ENCODE data around the gene ENOX1. TPM values are rescaled to one million over a fixed set of nuclear protein-coding genes. Genes with fewer than 3 reads are reported as not detected.

Gene ENOX1
- total RNA-seq, 2 experiments from 2014 or later: 0.09 TPM

GRCh38 chr13:43272851-43273250, 513.9 kb downstream of the ENOX1 start:
- no peaks in the 10 kb centered on the region for H3K4me1 Mint-ChIP-seq (ENCODE audit: low read depth)
- CTCF ChIA-PET: no interaction called here
- H3K9me3 Mint-ChIP-seq: no peaks in the 10 kb centered on the region
- DNase-seq (no peak), ATAC-seq (no peak)
- no peak overlapping the region for H3K4me3 Mint-ChIP-seq
- H3K27me3 Mint-ChIP-seq: peaks cover 3% of the 10 kb centered on the region
- intact Hi-C loops (cut with micrococcal nuclease): no loop called here
- TF ChIP-seq, protein P1, sequence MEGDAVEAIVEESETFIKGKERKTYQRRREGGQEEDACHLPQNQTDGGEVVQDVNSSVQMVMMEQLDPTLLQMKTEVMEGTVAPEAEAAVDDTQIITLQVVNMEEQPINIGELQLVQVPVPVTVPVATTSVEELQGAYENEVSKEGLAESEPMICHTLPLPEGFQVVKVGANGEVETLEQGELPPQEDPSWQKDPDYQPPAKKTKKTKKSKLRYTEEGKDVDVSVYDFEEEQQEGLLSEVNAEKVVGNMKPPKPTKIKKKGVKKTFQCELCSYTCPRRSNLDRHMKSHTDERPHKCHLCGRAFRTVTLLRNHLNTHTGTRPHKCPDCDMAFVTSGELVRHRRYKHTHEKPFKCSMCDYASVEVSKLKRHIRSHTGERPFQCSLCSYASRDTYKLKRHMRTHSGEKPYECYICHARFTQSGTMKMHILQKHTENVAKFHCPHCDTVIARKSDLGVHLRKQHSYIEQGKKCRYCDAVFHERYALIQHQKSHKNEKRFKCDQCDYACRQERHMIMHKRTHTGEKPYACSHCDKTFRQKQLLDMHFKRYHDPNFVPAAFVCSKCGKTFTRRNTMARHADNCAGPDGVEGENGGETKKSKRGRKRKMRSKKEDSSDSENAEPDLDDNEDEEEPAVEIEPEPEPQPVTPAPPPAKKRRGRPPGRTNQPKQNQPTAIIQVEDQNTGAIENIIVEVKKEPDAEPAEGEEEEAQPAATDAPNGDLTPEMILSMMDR (IDR thresholded peaks at IDR 0.05): no peak
- H3K36me3 Mint-ChIP-seq (ENCODE audit: low read depth): no peaks in the 10 kb centered on the region
- POLR2A ChIA-PET: no interaction called here
- no peak overlapping the region for H3K27ac Mint-ChIP-seq

DNA sequence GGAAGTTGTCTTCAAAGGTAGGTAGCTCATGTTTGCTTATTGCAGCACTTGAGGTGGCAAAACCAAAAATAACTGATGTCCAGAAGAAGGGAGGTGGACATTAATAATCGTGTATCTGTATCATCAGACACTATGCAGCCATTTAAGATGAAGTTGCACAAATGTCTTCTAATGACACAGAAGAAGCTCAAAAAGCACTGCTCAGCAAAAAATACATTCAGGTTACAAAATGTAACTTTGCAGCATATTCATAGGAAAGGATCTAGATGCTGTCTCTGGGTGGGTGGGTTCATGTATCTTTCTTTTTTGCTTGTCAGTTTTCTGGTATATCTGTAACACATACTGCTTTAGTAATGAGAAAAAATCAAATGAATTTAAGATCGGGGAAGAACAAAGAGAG, 515.6 kb downstream of the ENOX1 start:
- no peaks in the 10 kb centered on the region for H3K9me3 Mint-ChIP-seq
- no peak overlapping the region for H3K4me3 Mint-ChIP-seq
- TF ChIP-seq, protein P1 (IDR thresholded peaks at IDR 0.05): no peak
- ATAC-seq (no peak), DNase-seq (no peak)
- no peak overlapping the region for H3K27ac Mint-ChIP-seq
- intact Hi-C loops (cut with micrococcal nuclease): no loop called here
- ChIA-PET POLR2A (no interaction called here), CTCF (no interaction called here)
- peaks cover 3% of the 10 kb centered on the region for H3K27me3 Mint-ChIP-seq
- no peaks in the 10 kb centered on the region for H3K36me3 Mint-ChIP-seq (ENCODE audit: low read depth)
- H3K4me1 Mint-ChIP-seq (ENCODE audit: low read depth): no peaks in the 10 kb centered on the region

GRCh38 chr13:43270130-43270830, 516.5 kb downstream of the ENOX1 start:
- no peak overlapping the region for H3K4me3 Mint-ChIP-seq
- H3K9me3 Mint-ChIP-seq: no peaks in the 10 kb centered on the region
- ATAC-seq (no peak), DNase-seq (no peak)
- POLR2A ChIA-PET: no interaction called here
- H3K36me3 Mint-ChIP-seq (ENCODE audit: low read depth): no peaks in the 10 kb centered on the region
- TF ChIP-seq, protein P1 (IDR thresholded peaks at IDR 0.05): no peak
- CTCF ChIA-PET: no interaction called here
- no peak overlapping the region for H3K27ac Mint-ChIP-seq
- H3K27me3 Mint-ChIP-seq: peaks cover 2% of the 10 kb centered on the region
- intact Hi-C loops (cut with micrococcal nuclease): no loop called here
- no peaks in the 10 kb centered on the region for H3K4me1 Mint-ChIP-seq (ENCODE audit: low read depth)

DNA sequence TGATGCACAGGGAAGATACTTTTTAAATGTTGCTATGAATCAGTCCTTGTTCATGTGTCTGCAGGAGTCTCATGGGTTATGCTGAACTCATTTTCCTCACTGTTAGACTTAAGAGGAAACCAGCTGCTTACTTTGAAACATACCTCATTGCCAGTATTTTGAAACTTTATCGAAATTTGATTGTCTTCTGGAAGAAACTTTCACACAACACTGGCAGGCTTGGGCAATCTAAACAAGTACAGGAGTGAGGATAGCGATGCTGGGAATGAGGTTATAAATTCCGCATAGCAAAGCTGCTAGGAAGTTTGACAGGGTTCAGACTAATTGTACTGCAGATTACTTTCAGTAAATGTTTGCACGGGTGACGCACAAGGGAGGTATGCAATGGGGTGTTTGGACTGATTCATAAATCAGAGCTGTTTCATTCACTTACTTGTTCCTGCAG, 517.7 kb downstream of the ENOX1 start:
- Mint-ChIP-seq H3K27ac (no peak overlapping the region), H3K4me1 (ENCODE audit: low read depth) (no peaks in the 10 kb centered on the region), H3K36me3 (ENCODE audit: low read depth) (no peaks in the 10 kb centered on the region), H3K9me3 (no peaks in the 10 kb centered on the region), H3K4me3 (no peak overlapping the region), H3K27me3 (no peaks in the 10 kb centered on the region)
- ATAC-seq (no peak), DNase-seq (no peak)
- CTCF ChIA-PET: interaction anchor here (1.1 kb wide), 1 partner anchor 302 kb away, joined by 3 read pairs; no protein-coding TSS in a partner anchor
- TF ChIP-seq, protein P1 (IDR thresholded peaks at IDR 0.05): no peak
- intact Hi-C loops (cut with micrococcal nuclease): no loop called here
- POLR2A ChIA-PET: no interaction called here

- no peak for ATAC-seq
- no peaks in the 10 kb centered on the region for H3K27me3 Mint-ChIP-seq
- TF ChIP-seq, protein P1 (IDR thresholded peaks at IDR 0.05): no peak
- no peak overlapping the region for H3K27ac Mint-ChIP-seq
- intact Hi-C loops (cut with micrococcal nuclease): no loop called here
- no peak overlapping the region for H3K4me3 Mint-ChIP-seq
- no peak for DNase-seq
- CTCF ChIA-PET: interaction anchor here (1.1 kb wide), 1 partner anchor 301 kb away, joined by 3 read pairs; no protein-coding TSS in a partner anchor
- H3K4me1 Mint-ChIP-seq (ENCODE audit: low read depth): no peaks in the 10 kb centered on the region
- POLR2A ChIA-PET: no interaction called here
- no peaks in the 10 kb centered on the region for H3K9me3 Mint-ChIP-seq
- H3K36me3 Mint-ChIP-seq (ENCODE audit: low read depth): no peaks in the 10 kb centered on the region
These were observed 518.1 kb downstream of the ENOX1 start for GRCh38 chr13:43268632-43269031.
